HCT116 (cell line): Measurements from ENCODE around the gene PI4KA. TPM values are rescaled to one million over a fixed set of nuclear protein-coding genes. Genes with fewer than 3 reads are reported as not detected.

Experiments
- ATAC-seq: fragments of 200-7000 bp; cut with Tn5 transposase; 2 replicates; pipeline ENCODE4 v1.9.1; 2020; ENCODE audit warnings: mild to moderate bottlenecking, moderate library complexity
- BruUV-seq: library from RNA; stranded (reverse); fragments of 400-500 nt; replicated peaks from 2 replicates; lab custom pipeline; 2021; lab: Mats Ljungman, UMichigan
- CTCF ChIA-PET: fragments of 300-600 bp; sonication (Branson Sonifier 250); formaldehyde crosslinking; loops from one replicate; lab custom pipeline; 2021; ENCODE audit warnings: antibody characterized with exemption; lab: Charles Lee
- POLR2A ChIA-PET: fragments of 300-600, 350-600 bp; sonication (Branson Sonifier 250); formaldehyde crosslinking; loops from one replicate; lab custom pipeline; 2021; ENCODE audit warnings: antibody characterized with exemption; lab: Charles Lee
- RAD21 ChIA-PET, 2 experiments: fragments of 300-600 bp; sonication (Branson Sonifier 250); formaldehyde crosslinking; loops; one replicate each; lab custom pipeline; 2023; ENCODE audit warnings: low total read pairs in 2 of 2; ENCODE audit not compliant: uncharacterized antibody in 2 of 2, unreplicated experiment in 2 of 2, low non-redundant PET in 1 of 2; lab: Charles Lee
- DNase-seq: peaks from one replicate; pipeline ENCODE4 v3.0.0-alpha.2; 2010; ENCODE audit warnings: low read depth, low spot score
- H2AFZ ChIP-seq: fragments of 200-600 bp; shearing (Covaris generic), sonication (generic); 2 replicates; pipeline ENCODE4 v1.6.1; 2017; ENCODE audit warnings: low read depth, mixed run types, mixed read lengths, antibody characterized with exemption, low read length; ENCODE audit not compliant: poor library complexity, severe bottlenecking
- H3K27ac ChIP-seq: 2 replicates; pipeline ENCODE4 v1.5.1; 2012; ENCODE audit warnings: low read depth, low read length
- H3K27me3 ChIP-seq: fragments of 200-600 bp; sonication (generic); 2 replicates; pipeline ENCODE4 v1.6.1; 2016; ENCODE audit warnings: mixed run types, low read length, mixed read lengths; ENCODE audit not compliant: insufficient read depth
- H3K36me3 ChIP-seq, 2 experiments: fragments of 200-500 bp in 1 of 2; fragments of 200-600 bp in 1 of 2; sonication (Bioruptor generic) in 1 of 2; sonication (generic) in 1 of 2; 2 replicates each; pipeline versions ENCODE4 v1.5.1 to v1.6.1; 2014 to 2016; ENCODE audit warnings: low read length in 2 of 2, inconsistent platforms in 1 of 2, mixed read lengths in 1 of 2, mixed run types in 1 of 2; ENCODE audit not compliant: insufficient read depth in 2 of 2, control insufficient read depth in 1 of 2
- H3K4me1 ChIP-seq, 2 experiments: fragments of 200-600 bp in 1 of 2; sonication (generic) in 1 of 2; 2 replicates each; pipeline versions ENCODE4 v1.5.1 to v1.6.1; 2012 to 2017; ENCODE audit warnings: low read length in 2 of 2, inconsistent platforms in 1 of 2, mild to moderate bottlenecking in 1 of 2, mixed read lengths in 1 of 2, mixed run types in 1 of 2, moderate library complexity in 1 of 2; ENCODE audit not compliant: insufficient read depth in 2 of 2, control insufficient read depth in 1 of 2
- H3K4me2 ChIP-seq: fragments of 200-600 bp; sonication (generic); 2 replicates; pipeline ENCODE4 v1.6.1; 2017; ENCODE audit warnings: mixed run types, low read length, mixed read lengths
- H3K4me3 ChIP-seq, 2 experiments: fragments of 200-600 bp in 1 of 2; sonication (generic) in 1 of 2; replicated peaks in 1 of 2; 2 replicates each; pipeline ENCODE4 v1.5.1; 2011 to 2016; ENCODE audit warnings: low read length in 2 of 2, control low read depth in 1 of 2, low read depth in 1 of 2, mild to moderate bottlenecking in 1 of 2, mixed read lengths in 1 of 2, mixed run types in 1 of 2
- H3K79me2 ChIP-seq: fragments of 200-600 bp; sonication (generic); 2 replicates; pipeline ENCODE4 v1.6.1; 2017; ENCODE audit warnings: mild to moderate bottlenecking, mixed run types, low read length, moderate library complexity, mixed read lengths; ENCODE audit not compliant: insufficient read depth
- H3K9ac ChIP-seq: fragments of 200-600 bp; sonication (generic); 2 replicates; pipeline ENCODE4 v1.6.1; 2016; ENCODE audit warnings: low read length, mixed read lengths
- H3K9me2 ChIP-seq: fragments of 200-600 bp; sonication (generic), shearing (Covaris generic); 2 replicates; pipeline ENCODE4 v1.6.1; 2017; ENCODE audit warnings: mixed run types, mild to moderate bottlenecking, moderate library complexity; ENCODE audit not compliant: insufficient read depth
- H3K9me3 ChIP-seq, 2 experiments: fragments of 200-500 bp in 1 of 2; fragments of 200-600 bp in 1 of 2; sonication (Bioruptor generic) in 1 of 2; sonication (generic) in 1 of 2; 2 replicates each; pipeline ENCODE4 v1.6.1; 2014 to 2017; ENCODE audit warnings: low read length in 2 of 2, mixed read lengths in 2 of 2, inconsistent platforms in 1 of 2, low read depth in 1 of 2, mild to moderate bottlenecking in 1 of 2, mixed run types in 1 of 2, moderate library complexity in 1 of 2; ENCODE audit not compliant: control insufficient read depth in 1 of 2, insufficient read depth in 1 of 2
- H4K20me1 ChIP-seq: fragments of 200-600 bp; sonication (generic), shearing (Covaris generic); 2 replicates; pipeline ENCODE4 v1.6.1; 2017; ENCODE audit warnings: mixed run types, mild to moderate bottlenecking, moderate library complexity; ENCODE audit not compliant: insufficient read depth
- CBX3 ChIP-seq: IDR thresholded peaks from 2 replicates; pipeline ENCODE4 v1.6.1; 2012; ENCODE audit warnings: low read depth
- CEBPB ChIP-seq: IDR thresholded peaks from 2 replicates; pipeline ENCODE4 v1.6.1; 2012; ENCODE audit warnings: low read depth
- EGR1 ChIP-seq: IDR thresholded peaks from 2 replicates; pipeline ENCODE4 v1.6.1; 2012; ENCODE audit warnings: low read depth
- ELF1 ChIP-seq: IDR thresholded peaks from 2 replicates; pipeline ENCODE4 v1.6.1; 2012; ENCODE audit warnings: low read depth, borderline replicate concordance
- EZH2phosphoT487 ChIP-seq: fragments of 200-600 bp; IDR thresholded peaks from 2 replicates; pipeline ENCODE4 v1.6.1; 2018; ENCODE audit warnings: antibody characterized with exemption, borderline replicate concordance
- FOSL1 ChIP-seq: IDR thresholded peaks from 2 replicates; pipeline ENCODE4 v1.6.1; 2012; ENCODE audit warnings: low read depth
- POLR2A ChIP-seq: IDR thresholded peaks from 2 replicates; pipeline ENCODE4 v1.7.0; 2011; ENCODE audit warnings: borderline replicate concordance; ENCODE audit not compliant: insufficient read depth, insufficient read length; ENCODE audit errors: extremely low read depth
- POLR2AphosphoS5 ChIP-seq: IDR thresholded peaks from 2 replicates; pipeline ENCODE4 v1.6.1; 2011; ENCODE audit warnings: mild to moderate bottlenecking, low read depth, low read length, moderate library complexity
- SIN3A ChIP-seq: IDR thresholded peaks from 2 replicates; pipeline ENCODE4 v1.6.1; 2012; ENCODE audit warnings: low read depth
- SP1 ChIP-seq: IDR thresholded peaks from 2 replicates; pipeline ENCODE4 v1.6.1; 2012; ENCODE audit warnings: low read depth
- SRF ChIP-seq: IDR thresholded peaks from 2 replicates; pipeline ENCODE4 v1.6.1; 2012; ENCODE audit warnings: low read depth
- YY1 ChIP-seq: IDR thresholded peaks from 2 replicates; pipeline ENCODE4 v1.6.1; 2011; ENCODE audit warnings: low read length, low read depth, moderate library complexity, mild to moderate bottlenecking; ENCODE audit not compliant: insufficient replicate concordance; ENCODE audit errors: extremely low read depth
- ZFX ChIP-seq: fragments of 450-650 bp; IDR thresholded peaks from 2 replicates; pipeline ENCODE4 v1.6.1; 2017
- ZNF274 ChIP-seq: fragments of 200-500 bp; sonication (Bioruptor generic); IDR thresholded peaks from 2 replicates; pipeline ENCODE4 v1.6.1; 2014; ENCODE audit warnings: mild to moderate bottlenecking, low read depth, low read length, inconsistent platforms
- intact Hi-C: fragments of 100-400 bp; cut with micrococcal nuclease; formaldehyde crosslinking; loops from 2 replicates; pipeline ENCODE4 v1.10.0; 2022
- total RNA-seq: library from RNA; stranded (reverse); gene quantifications from one replicate; pipeline ENCODE4 v1.2.1, GENCODE V29; 2021; ENCODE audit not compliant: unreplicated experiment
- TF ChIP-seq, protein P1 (sequence below), 3 experiments: fragments of 200-600 bp in 1 of 3; sonication (generic) in 1 of 3; IDR thresholded peaks in 2 of 3; conservative IDR thresholded peaks in 1 of 3; 2 replicates each; pipeline ENCODE4 v1.5.1; 2012 to 2017; ENCODE audit warnings: low read depth in 2 of 3, low read length in 2 of 3, antibody characterized with exemption in 1 of 3, borderline replicate concordance in 1 of 3, control low read depth in 1 of 3, mild to moderate bottlenecking in 1 of 3, mixed read lengths in 1 of 3, mixed run types in 1 of 3, moderate library complexity in 1 of 3; ENCODE audit not compliant: insufficient read depth in 1 of 3
- TF ChIP-seq, protein P2 (sequence below): IDR thresholded peaks from 2 replicates; pipeline ENCODE4 v1.6.1; 2012; ENCODE audit warnings: low read depth
- TF ChIP-seq, protein P3 (sequence below): IDR thresholded peaks from 2 replicates; pipeline ENCODE4 v1.6.1; 2012
- TF ChIP-seq, protein P4 (sequence below): IDR thresholded peaks from 2 replicates; pipeline ENCODE4 v1.6.1; 2012

Gene PI4KA
- total RNA-seq, 1 experiment from 2014 or later, result 59.6 TPM

DNA sequence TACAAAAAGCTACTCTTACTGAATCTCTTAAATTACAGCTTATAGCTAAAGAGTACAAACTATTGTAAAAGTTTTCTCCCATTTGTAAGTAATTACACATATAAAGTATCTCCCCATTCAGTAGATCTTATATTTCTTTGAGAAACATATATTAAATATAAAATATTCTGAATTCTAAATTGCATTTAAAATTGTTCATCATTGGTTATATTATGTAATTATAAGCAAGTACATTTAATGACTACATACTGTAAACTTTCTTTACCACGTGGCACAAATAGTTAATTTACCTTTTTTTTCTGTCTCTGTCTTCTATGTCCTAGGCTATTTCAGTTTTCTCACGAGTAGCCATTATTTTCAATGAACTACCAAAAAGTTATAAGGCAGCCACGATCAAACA lies 185.9 kb downstream of the PI4KA start:
- TF ChIP-seq, protein P1, sequence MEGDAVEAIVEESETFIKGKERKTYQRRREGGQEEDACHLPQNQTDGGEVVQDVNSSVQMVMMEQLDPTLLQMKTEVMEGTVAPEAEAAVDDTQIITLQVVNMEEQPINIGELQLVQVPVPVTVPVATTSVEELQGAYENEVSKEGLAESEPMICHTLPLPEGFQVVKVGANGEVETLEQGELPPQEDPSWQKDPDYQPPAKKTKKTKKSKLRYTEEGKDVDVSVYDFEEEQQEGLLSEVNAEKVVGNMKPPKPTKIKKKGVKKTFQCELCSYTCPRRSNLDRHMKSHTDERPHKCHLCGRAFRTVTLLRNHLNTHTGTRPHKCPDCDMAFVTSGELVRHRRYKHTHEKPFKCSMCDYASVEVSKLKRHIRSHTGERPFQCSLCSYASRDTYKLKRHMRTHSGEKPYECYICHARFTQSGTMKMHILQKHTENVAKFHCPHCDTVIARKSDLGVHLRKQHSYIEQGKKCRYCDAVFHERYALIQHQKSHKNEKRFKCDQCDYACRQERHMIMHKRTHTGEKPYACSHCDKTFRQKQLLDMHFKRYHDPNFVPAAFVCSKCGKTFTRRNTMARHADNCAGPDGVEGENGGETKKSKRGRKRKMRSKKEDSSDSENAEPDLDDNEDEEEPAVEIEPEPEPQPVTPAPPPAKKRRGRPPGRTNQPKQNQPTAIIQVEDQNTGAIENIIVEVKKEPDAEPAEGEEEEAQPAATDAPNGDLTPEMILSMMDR (IDR thresholded peaks at IDR 0.05 in 2 of 3, conservative IDR thresholded peaks at IDR 0.05 in 1 of 3; ENCODE audit: borderline replicate concordance in 1 of 3, insufficient read depth in 1 of 3, low read depth in 2 of 3, low read length in 2 of 3), result no peak
- TF ChIP-seq YY1, result no peak
- TF ChIP-seq, protein P2, sequence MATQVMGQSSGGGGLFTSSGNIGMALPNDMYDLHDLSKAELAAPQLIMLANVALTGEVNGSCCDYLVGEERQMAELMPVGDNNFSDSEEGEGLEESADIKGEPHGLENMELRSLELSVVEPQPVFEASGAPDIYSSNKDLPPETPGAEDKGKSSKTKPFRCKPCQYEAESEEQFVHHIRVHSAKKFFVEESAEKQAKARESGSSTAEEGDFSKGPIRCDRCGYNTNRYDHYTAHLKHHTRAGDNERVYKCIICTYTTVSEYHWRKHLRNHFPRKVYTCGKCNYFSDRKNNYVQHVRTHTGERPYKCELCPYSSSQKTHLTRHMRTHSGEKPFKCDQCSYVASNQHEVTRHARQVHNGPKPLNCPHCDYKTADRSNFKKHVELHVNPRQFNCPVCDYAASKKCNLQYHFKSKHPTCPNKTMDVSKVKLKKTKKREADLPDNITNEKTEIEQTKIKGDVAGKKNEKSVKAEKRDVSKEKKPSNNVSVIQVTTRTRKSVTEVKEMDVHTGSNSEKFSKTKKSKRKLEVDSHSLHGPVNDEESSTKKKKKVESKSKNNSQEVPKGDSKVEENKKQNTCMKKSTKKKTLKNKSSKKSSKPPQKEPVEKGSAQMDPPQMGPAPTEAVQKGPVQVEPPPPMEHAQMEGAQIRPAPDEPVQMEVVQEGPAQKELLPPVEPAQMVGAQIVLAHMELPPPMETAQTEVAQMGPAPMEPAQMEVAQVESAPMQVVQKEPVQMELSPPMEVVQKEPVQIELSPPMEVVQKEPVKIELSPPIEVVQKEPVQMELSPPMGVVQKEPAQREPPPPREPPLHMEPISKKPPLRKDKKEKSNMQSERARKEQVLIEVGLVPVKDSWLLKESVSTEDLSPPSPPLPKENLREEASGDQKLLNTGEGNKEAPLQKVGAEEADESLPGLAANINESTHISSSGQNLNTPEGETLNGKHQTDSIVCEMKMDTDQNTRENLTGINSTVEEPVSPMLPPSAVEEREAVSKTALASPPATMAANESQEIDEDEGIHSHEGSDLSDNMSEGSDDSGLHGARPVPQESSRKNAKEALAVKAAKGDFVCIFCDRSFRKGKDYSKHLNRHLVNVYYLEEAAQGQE, result no peak
- no peak for TF ChIP-seq EZH2phosphoT487
- no peak for TF ChIP-seq ELF1
- TF ChIP-seq FOSL1, result no peak
- no peak for TF ChIP-seq ZNF274
- no peak for TF ChIP-seq SRF
- TF ChIP-seq POLR2A, result no peak
- TF ChIP-seq SP1, result no peak
- TF ChIP-seq ZFX, result no peak
- TF ChIP-seq EGR1, result no peak
- TF ChIP-seq, protein P3, sequence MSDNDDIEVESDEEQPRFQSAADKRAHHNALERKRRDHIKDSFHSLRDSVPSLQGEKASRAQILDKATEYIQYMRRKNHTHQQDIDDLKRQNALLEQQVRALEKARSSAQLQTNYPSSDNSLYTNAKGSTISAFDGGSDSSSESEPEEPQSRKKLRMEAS, result no peak
- TF ChIP-seq POLR2AphosphoS5, result no peak
- TF ChIP-seq CBX3, result no peak
- TF ChIP-seq CEBPB, result no peak
- TF ChIP-seq, protein P4, sequence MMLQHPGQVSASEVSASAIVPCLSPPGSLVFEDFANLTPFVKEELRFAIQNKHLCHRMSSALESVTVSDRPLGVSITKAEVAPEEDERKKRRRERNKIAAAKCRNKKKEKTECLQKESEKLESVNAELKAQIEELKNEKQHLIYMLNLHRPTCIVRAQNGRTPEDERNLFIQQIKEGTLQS, result no peak
- TF ChIP-seq SIN3A, result no peak
- Histone ChIP-seq H3K9me3 (no peaks in the 10 kb centered on the region), H3K27ac (no peak overlapping the region), H3K27me3 (no peaks in the 10 kb centered on the region), H3K79me2 (no peaks in the 10 kb centered on the region), H3K4me1 (no peaks in the 10 kb centered on the region), H3K4me3 (no peak overlapping the region), H3K4me2 (no peak overlapping the region), H2AFZ (no peak overlapping the region), H3K9ac (no peak overlapping the region), H4K20me1 (no peaks in the 10 kb centered on the region), H3K36me3 (no peaks in the 10 kb centered on the region), H3K9me2 (no peaks in the 10 kb centered on the region; the same call in 1 of the 2 replicates)
- no peak for DNase-seq
- ChIA-PET RAD21 (no interaction called here), POLR2A (interaction anchor here (0.6 kb wide), 1 partner anchor 43 kb away, joined by 3 read pairs; no protein-coding TSS in a partner anchor), CTCF (no interaction called here)
- no peak for ATAC-seq
- intact Hi-C loops, result no loop called here
- no TSS peak for BruUV-seq
